ENCODE data around the gene CREBRF. TPM values are rescaled to one million over a fixed set of nuclear protein-coding genes. Genes with fewer than 3 reads are reported as not detected.
"Not testable (repeated sequence)": the region's sequence is repeated elsewhere in the genome, so short reads cannot be mapped to it uniquely, and the experiment has no call there.

The CREBRF gene
- polyA plus RNA-seq, 2 of the 4 experiments (the other 2 are of a cell fraction): 1.8 to 7.2 TPM

GRCh38 chr5:173075137-173075843 is 19.1 kb downstream of the CREBRF start:
- Histone ChIP-seq H3K4me1 (peaks cover 4% of the 10 kb centered on the region; the same call in 2 of the 3 replicates), H3K4me3 (no peak overlapping the region), H3K9me3 (no peaks in the 10 kb centered on the region), H3K27ac (no peak overlapping the region), H3K4me2 (no peak overlapping the region)
- DNase-seq (ENCODE audit: low read depth in 1 of 2, low spot score in 1 of 2): no peak
- ATAC-seq: no peak
- WGBS (ENCODE audit: missing lambda C conversion rate): 54% methylated on average over 5 of the region's 5 CpGs
- ChIA-PET POLR2A (no interaction called here), CTCF (interaction anchor here (1.7 kb wide), 1 partner anchor 40 kb away, joined by 3 read pairs; no protein-coding TSS in a partner anchor)
- FAIRE-seq: peak; percentile 28
- TF ChIP-seq, protein P1, sequence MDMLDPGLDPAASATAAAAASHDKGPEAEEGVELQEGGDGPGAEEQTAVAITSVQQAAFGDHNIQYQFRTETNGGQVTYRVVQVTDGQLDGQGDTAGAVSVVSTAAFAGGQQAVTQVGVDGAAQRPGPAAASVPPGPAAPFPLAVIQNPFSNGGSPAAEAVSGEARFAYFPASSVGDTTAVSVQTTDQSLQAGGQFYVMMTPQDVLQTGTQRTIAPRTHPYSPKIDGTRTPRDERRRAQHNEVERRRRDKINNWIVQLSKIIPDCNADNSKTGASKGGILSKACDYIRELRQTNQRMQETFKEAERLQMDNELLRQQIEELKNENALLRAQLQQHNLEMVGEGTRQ (IDR thresholded peaks at IDR 0.05): 0 out of 2 replicates have a peak, but pooled peaks have one; percentile 4
- TF ChIP-seq SREBF2 (IDR thresholded peaks at IDR 0.05) (no peak), ELK1 (IDR thresholded peaks at IDR 0.05; ENCODE audit: low read depth, low read length) (no peak)

DNA sequence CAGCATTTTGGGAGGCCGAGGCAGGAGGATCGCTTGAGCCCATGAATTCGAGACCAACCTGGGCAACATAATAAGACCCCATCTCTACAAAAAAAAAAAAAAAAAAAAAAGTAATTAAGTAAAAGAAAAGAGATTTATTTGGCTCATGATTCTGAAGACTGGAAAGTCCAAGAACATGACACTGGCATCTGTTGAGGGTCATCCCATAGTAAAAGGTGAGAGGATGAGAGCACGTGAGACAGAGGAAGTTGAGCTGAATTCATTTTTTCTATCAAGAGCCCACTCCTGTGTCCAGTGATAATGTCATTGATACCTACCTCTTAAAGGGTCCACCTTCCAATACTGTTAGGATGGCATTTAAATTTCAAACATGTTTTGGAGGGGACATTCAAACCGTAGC is 19.8 kb downstream of the CREBRF start:
- 84% methylated on average over 5 of the region's 5 CpGs for WGBS (ENCODE audit: missing lambda C conversion rate)
- peaks cover 4% of the 10 kb centered on the region; the same call in 2 of the 3 replicates for H3K4me1 ChIP-seq
- ChIA-PET POLR2A (interaction anchor here (0.7 kb wide), 2 partner anchors 385 to 514 kb away, joined by 6 read pairs; no protein-coding TSS in a partner anchor), CTCF (interaction anchor here (0.6 kb wide), 1 partner anchor 74 kb away, joined by 4 read pairs; no protein-coding TSS in a partner anchor)
- DNase-seq (ENCODE audit: low read depth in 1 of 2, low spot score in 1 of 2): no peak
- no peak overlapping the region for H3K4me3 ChIP-seq
- no peak overlapping the region for H3K27ac ChIP-seq
- TF ChIP-seq HOXB5 (CRISPR knock-in tag; IDR thresholded peaks at IDR 0.05): no peak
- TF ChIP-seq HDAC2 (IDR thresholded peaks at IDR 0.05): no peak
- no peak for TF ChIP-seq ZC3H11A (IDR thresholded peaks at IDR 0.05)
- no peak for TF ChIP-seq SREBF2 (IDR thresholded peaks at IDR 0.05)
- no peak for TF ChIP-seq PBX3 (IDR thresholded peaks at IDR 0.05)
- TF ChIP-seq CHD4 (IDR thresholded peaks at IDR 0.05; ENCODE audit: borderline replicate concordance): no peak
- TF ChIP-seq CEBPB (IDR thresholded peaks at IDR 0.05): no peak
- no peak for TF ChIP-seq CBX2 (IDR thresholded peaks at IDR 0.05; ENCODE audit: borderline replicate concordance, low read depth)
- TF ChIP-seq RFX5 (IDR thresholded peaks at IDR 0.05): no peak
- FAIRE-seq: no peak
- H3K4me2 ChIP-seq: no peak overlapping the region
- no peaks in the 10 kb centered on the region for H3K9me3 ChIP-seq
- ATAC-seq: no peak

DNA sequence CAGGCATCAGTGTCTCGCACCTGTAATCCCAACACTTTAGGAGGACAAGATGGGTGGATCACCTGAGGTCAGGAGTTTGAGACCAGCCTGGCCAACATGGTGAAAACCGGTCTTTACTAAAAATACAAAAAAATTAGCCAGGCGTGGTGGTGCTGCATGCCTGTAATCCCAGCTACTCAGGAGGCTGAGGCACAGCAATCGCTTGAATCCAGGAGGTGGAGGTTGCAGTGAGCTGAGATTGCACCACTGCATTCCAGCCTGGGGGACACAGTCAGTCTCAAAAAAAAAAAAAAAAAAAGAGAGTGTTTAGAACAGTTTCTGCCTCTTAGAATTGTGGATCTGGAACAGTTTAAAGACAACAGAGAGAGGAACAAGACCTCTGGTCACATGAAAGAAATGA is 20.3 kb downstream of the CREBRF start:
- CTCF ChIA-PET: interaction anchor here (0.6 kb wide), 1 partner anchor 74 kb away, joined by 4 read pairs; no protein-coding TSS in a partner anchor
- not testable (repeated sequence) for DNase-seq (ENCODE audit: low read depth in 1 of 2, low spot score in 1 of 2); FAIRE-seq; H3K4me1 ChIP-seq; H3K4me3 ChIP-seq; ATAC-seq; H3K4me2 ChIP-seq; H3K9me3 ChIP-seq; H3K27ac ChIP-seq
- 82% methylated on average over 4 of the region's 4 CpGs for WGBS (ENCODE audit: missing lambda C conversion rate)
- POLR2A ChIA-PET: interaction anchor here (0.7 kb wide), 2 partner anchors 384 to 513 kb away, joined by 6 read pairs; no protein-coding TSS in a partner anchor

DNA sequence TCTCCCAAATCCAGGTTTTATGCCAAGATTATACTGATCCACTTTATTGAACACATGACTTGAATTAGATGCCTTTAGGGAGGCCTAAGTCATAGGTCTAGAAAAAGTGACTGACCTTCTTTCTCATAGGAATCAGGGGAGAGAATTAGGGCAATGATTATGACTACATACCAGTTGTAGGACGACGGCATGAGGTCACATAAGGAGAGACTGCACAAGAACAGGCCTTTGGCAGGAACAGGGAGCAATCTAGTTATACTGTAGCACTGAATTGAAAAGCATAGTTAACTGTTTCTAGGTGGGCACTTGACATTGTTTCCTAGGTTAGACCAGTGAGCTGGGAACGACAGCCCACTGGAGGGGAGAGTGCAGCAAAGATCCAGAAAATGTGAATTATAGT is 22.7 kb downstream of the CREBRF start:
- no peak for FAIRE-seq
- no peak overlapping the region for H3K4me2 ChIP-seq
- H3K27ac ChIP-seq: no peak overlapping the region
- no peak for DNase-seq (ENCODE audit: low read depth in 1 of 2, low spot score in 1 of 2)
- no peaks in the 10 kb centered on the region for H3K9me3 ChIP-seq
- POLR2A ChIA-PET: no interaction called here
- TF ChIP-seq RNF2 (IDR thresholded peaks at IDR 0.05; ENCODE audit: borderline replicate concordance, low read depth) (no peak), EHF (CRISPR knock-in tag; IDR thresholded peaks at IDR 0.05) (no peak), RCOR1 (IDR thresholded peaks at IDR 0.05; ENCODE audit: low read depth, low read length) (no peak), SREBF2 (IDR thresholded peaks at IDR 0.05) (no peak), ZC3H11A (IDR thresholded peaks at IDR 0.05) (no peak)
- no peaks in the 10 kb centered on the region for H3K4me1 ChIP-seq
- no peak for ATAC-seq
- CTCF ChIA-PET: no interaction called here
- no peak overlapping the region for H3K4me3 ChIP-seq
- 86% methylated on average over 3 of the region's 3 CpGs for WGBS (ENCODE audit: missing lambda C conversion rate)
